ENCODE measurements around the gene RTL1.
A peak's percentile ranks its signal among the peaks of the same experiment; 100 is the strongest.

RTL1 gene

DNA sequence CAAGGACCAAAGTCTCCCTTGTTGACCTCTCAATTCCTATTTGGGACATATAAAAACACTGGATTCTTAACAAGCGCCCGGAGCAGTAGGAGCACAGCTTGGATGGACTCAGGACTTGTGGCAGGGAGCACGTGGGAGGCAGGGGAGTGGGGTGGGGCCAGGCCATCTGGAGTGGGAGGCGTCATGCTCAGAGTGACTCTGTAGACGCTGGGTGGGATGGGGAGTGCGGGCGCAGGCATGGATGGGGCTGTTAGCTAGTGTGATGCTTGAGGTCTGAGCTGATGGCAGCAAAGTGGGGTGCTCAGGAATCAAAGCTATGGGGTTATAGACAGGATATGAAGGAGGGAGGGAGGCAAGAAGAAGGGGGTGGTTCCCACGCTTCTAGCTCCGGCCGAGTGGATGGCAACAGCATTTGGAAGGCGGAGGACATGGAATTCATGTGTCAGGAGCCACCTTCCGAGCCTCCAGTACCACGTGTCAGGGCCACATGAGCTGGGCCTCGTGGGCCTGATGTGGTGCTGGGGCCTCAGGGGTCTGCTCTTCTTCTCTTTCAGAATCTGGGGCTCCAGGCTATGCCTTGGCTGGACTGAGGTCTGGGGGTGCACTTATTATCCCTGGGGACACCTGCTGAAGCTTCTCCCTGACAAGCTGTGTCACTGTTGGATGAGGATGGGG is 51.4 kb downstream of the RTL1 start:
- DNase-seq: no peak

GRCh38 chr14:100851586-100851916 is 52.0 kb downstream of the RTL1 start:
- no peak for DNase-seq

- peak in 10 of 56 donors; percentile 8 to 59 (median 18) for DNase-seq
These were observed 52.5 kb downstream of the RTL1 start for GRCh38 chr14:100850841-100851585.

DNA sequence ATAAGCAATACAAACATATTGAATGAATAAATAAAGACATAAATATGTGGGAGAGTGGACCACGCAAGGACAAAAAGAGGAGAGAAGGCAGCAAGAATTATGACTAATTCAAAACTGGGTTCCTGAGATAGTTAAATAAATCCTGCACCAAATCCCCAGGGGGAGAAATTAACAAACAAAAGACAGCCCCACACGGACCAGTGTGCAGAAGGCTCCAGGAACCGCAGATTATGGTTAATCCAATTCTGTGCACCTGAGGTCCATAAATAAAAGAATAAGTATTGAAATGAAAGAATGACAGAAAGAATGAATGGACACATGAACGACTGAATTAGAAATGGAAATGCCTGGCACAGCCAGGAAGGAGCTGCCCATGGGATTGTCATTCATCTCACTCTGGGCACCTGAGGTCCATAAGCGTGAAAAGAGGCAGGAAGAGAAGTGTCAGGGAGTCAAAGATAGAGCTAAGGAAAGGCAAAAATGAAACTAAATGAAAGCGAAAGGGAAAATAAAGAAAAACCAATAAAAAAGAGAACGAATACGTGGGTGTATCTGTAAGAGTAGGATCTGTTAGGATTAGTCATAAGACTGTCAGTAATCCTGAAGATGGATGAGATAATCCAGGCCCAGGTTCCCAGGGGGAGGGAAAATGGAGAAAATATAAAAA is 54.3 kb downstream of the RTL1 start:
- DNase-seq: no peak

GRCh38 chr14:100846309-100846859 is 57.1 kb downstream of the RTL1 start:
- DNase-seq: no peak

DNA sequence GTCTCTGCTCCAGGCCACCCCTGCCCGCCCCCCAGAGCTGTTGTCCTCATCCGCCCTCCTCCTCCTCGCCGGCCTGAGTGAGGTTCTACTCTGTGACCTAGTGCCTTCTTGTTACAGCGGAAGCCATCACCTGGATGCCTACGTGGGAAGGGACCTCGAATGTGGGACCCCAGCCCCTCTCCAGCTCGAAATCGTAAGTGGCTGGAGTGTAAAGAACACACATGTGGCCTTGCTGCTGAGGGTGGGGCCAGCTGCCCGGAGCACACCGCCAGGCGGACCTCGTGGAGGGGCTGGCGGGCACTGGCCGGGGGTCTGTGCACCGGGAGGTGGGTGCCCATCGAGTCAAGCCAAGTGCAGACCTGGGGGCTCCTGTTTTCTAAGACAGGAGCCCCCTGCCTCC is 58.2 kb downstream of the RTL1 start:
- no peak for DNase-seq

GRCh38 chr14:100844846-100845245 is 58.7 kb downstream of the RTL1 start:
- no peak for DNase-seq

GRCh38 chr14:100844421-100844820 is 59.1 kb downstream of the RTL1 start:
- DNase-seq: no peak

DNA sequence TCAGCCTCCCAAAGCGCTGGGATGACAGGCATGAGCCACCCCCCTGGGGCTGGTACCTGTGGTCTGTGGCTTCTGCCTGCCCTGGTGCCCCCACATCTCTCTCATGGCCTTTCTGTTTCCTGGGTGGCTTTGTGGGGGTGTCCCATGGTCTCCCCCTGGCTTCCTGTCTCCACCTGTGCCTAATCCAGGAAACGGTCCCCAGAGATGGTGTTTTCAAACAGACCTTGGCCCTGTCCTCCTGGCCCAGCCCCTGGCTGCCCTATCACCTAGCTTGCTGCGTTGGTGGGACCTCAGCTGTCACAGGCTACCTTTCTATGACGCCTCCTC is 59.5 kb downstream of the RTL1 start:
- DNase-seq: no peak

DNA sequence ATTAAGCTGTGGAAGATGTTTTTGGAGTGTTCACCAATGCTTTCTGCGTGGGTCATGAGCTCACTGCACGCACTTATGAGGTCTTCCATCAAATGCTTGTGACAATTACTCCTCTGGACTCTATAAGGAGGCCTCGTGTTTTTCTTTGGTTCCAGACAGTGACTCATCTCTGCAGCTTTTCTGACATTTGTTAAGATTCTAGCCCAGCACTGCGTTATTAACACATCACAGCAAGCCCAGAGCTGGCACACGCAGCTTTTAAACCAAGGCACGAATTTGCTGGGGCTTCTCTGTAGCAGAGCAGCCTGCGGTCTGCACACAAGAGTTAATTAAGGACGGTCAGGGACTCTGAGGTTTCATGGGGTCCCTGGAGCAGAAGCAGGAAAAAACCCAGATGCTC is 60.7 kb downstream of the RTL1 start:
- peak in 1 of 56 donors; percentile 35 for DNase-seq

DNA sequence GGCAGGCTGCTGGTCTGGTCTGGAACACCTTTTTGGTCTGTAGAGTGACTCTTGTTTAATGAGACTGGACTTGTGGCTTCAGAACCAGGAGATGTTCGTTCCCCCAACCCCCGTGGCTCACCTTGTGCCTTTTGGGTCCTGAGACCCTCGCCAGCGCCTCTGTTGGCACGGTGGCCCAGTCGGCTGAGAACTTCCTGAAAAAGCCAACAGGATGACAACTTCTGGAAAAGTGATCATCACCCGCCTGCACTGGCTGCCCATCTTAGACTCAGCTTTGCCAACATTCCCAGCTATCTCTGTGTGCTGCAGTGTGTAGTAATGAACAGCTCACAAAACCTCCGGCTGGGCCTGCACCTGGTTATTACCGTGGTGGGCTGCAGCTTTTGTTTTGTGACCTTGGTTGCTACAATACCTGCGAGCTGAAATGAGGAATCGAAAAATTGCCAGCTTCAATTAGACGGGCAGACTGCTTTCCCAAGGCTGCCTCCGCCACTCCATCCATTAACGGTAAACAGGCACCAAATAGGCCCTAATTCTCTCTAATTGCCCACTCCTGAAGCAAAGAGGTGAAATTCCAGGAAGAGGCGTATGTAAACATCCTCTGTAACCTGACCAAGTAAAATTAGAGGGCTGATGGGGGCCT is 61.6 kb downstream of the RTL1 start:
- DNase-seq: no peak

- no peak for DNase-seq
These were observed 62.3 kb downstream of the RTL1 start for GRCh38 chr14:100841066-100841760.

DNA sequence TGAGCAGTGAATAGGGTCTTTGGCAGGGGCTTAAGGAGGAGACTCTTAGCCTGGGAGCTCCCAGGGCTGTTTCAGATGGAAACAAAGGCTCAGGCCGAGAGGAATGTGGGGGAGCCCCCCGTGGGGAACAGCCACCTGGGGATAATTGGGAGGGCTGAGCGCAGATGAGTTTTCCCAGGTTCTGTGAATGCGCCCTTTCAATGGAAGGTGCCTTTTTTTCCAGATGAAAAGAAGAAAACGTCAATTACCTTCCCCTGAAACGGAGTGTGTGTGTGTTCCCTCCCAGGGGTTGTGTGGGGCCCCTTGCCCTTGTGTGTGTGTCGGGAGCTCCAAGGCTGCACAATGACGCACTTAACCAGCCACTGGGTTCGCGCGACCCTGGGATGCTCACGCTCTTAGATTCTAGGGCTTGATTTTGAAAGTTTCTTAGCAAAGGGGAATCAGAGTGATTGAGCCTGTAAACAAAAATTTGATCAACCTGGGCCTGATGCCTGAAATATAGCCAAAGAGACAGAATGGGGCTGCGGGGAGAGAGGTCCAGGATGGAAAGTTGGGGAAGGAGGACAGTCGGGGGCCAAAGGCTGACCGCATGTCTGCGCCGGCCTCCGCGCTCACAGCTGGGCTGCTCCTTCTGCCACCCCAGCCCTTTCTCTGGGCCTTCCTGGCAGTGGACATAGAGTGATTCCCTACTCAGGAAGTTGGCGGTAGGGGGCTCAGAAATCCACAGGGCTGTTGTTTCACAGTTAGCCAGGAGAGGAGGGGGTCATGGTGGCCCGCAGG is 63.0 kb downstream of the RTL1 start:
- DNase-seq: no peak

DNA sequence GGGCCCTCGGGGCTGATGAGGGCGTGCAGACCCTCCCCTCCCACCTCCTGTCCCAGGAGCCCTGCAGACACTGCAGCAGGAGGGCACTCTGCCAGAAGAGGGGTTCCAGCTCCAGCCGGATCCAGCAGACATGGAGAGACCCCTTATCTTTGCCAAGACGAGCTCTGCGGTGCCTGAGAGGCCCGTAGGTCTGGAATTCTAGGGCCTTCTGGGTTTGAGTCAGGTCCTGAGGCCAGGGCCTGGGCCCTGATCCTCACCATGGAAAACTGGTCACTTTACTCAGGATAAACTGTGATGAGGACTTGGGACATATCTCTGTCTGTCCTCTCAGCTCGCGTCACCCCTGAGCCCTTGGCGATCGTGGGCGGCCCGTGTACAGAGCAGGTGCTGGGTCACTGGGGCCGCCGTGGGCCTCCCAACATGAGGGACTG is 63.8 kb downstream of the RTL1 start:
- no peak for DNase-seq

DNA sequence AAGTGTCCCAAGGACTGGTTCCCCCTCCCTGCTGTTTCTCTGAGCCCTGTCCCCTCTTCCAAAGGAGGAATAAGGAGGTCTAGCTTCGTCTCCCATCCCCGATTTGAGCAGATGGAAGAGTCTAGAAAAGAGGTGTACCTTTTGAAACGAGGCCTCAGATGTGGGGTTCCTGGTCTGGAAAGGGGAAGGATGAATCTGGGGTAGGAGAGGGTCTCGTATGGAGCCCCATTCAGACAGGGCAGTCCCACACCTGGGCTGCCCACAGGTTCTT is 64.3 kb downstream of the RTL1 start:
- DNase-seq: no peak

GRCh38 chr14:100838493-100839314 is 64.8 kb downstream of the RTL1 start:
- no peak for DNase-seq

- DNase-seq: no peak
These were observed 65.6 kb downstream of the RTL1 start for GRCh38 chr14:100837805-100838350.

DNA sequence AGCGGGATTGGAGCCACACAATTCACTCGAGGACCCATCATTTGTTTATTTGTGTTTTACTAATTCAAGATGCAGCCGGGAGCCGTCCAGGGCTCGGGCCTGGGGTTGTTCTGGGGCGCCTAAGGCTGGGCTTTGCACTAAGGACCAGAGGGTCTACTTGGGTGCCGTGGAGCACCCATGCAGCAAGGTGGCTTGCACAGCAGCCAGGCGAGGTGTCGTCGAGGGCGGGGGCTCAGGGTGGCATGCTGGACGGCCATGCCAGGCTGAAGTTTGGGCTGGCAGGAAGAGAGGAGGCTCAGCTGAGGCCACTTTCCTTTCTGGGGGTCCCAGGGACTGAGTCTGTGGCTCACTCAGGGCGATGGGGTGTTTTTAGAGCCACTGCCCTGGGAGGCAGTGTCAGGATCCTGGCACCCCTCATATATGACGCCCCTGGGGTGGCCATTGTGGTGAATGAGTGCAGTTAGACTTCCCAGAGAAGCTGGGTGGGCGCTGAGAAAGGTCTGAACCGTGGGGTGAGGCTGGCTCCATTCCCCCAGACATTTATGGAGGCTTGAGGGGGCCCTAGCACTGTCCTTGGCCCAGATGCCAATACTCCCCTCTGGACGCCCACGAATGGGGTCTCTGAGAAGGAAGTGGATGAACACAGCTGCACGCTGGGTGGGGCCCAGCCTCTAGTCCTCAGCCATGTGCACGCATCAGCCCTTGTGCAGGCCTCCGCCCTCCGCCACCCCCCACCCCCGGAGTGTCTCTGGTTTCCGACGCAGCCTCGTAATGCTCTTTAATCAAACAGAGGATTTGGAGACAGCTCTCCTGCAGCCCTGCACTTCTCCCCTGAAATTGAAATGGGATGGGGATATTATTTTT is 66.3 kb downstream of the RTL1 start:
- peak in 2 of 56 donors; percentile 16 to 18 for DNase-seq
